HG03045 (cell line): Measurements from ENCODE around the gene RNF225.
"Not testable (repeated sequence)": the region's sequence is repeated elsewhere in the genome, so short reads cannot be mapped to it uniquely, and the experiment has no call there.

Source experiments
- ATAC-seq: cut with Tn5 transposase; IDR thresholded peaks from one replicate; pipeline ENCODE4 v1.9.1; 2021; ENCODE audit warnings: mild to moderate bottlenecking, moderate library complexity; ENCODE audit not compliant: unreplicated experiment

Gene RNF225

DNA sequence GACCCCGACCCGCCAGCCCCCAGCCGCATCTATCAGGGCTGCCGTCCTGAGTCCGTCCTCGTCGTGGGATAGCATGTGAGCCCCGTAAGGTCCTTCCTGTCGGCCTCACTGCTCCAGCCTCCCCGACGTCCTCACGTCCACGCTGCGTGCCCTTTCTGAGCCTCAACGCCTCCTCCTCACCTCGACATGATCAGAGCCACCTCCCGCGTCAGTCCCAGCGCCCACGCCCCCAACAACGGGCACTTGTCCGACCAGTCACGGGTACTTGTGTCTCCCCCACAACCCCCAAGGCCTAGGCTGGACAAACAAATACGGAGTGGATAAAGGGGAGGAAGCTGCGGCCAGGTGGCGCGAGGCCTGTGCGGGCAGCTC is 33.6 kb upstream of the RNF225 start:
- ATAC-seq, result peak; percentile 2

DNA sequence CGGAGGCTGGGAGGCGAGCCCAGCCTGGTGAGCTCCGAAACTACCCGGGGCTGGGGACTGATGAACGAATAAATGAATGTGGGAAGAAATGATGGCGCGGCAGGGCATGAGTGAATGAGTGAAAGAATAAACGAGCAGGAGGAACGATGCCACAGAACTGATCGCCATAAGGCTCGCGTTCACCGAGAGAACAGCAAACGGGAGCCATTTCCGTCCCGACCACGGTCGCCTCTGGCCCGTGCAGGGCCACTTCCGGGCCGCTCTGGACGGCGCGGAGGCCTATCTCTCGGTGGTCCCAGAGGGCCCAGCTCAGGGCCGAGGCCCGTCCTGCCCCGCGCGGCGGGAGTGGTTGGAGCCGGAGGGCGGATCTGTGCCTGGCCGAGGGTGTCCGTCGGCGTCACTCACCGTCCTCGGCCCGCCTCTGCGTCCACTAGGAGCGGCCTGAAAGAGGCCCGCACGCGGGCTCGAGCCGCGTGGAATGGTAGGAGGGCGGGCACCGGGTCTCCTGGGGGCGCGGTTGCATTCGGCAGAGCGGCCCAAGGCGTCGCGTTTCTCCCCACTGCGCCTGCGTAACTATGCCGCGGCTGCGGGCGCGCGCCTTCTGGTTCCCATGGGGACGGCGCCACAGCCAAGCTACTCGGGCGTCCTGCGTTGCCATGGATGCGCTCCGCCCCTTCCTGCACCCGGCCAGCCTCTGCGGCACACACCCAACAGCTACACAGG is 33.0 kb upstream of the RNF225 start, which contains the start of gene ZNF497:
TSS of gene ZNF497 (minus strand) at position 480 of the 723 bp plus-strand sequence. CDS start 5,116 bp downstream, outside the sequence.
- ATAC-seq, result peak; percentile 88

DNA sequence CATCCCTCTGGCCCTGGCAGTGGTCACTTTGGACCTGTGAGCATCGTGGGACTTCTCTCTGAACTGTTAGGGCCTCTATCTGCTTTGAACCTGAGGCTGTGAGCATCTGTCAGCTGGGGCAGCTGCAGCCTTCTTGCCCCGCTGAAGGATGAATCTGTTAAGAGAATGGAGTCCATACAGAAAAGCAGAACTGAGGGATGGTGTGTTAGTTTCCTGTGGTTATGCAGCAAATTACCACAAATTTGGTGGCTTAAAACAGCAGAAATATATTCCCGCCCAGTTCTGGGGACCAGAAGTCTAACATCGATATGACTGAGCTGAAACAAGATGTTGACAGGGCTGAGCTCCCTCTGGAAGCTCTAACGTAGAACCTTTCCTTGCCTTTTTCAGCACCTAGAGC is 31.3 kb upstream of the RNF225 start:
- no peak for ATAC-seq

DNA sequence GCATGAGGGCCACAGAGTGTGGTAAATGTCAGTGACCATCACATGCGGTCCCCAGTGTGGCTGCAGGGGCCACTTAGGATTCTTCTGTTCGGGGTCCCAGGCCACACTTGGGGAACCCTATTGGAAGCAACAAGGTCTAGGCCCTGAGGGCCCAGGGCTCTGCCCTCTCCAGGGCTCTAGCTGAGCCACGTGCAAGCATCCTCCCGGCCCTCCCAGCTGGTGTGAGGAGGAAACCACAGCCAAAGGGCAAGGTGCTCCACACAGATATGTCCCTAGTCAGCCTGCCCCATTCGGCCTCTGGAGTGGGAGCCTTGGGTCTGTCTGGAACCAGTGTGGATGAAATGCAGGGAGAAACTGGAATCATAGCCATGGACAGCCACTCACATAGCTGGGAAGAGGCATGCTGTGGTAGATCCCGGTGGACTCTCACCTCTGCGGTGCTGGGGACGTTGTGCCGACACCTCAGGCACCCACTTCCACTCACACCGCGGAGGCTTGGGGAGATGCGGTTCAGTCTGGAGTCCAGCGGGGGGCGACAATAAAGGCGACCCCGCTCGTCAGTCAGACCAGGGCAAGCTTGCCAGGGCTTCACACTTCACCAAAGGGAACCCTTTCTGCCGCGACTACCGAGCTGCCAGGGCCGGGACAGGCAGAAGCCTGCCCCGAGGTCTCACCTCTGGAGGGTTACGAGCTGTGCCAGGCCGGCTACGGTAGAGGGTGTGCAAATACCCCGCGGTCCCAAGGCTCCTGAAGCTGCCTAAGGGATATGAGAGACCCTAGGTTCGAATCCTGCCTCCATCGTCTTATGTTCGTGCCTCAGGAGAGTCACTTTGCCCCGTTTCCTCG is 28.6 kb upstream of the RNF225 start:
- ATAC-seq, result no peak

DNA sequence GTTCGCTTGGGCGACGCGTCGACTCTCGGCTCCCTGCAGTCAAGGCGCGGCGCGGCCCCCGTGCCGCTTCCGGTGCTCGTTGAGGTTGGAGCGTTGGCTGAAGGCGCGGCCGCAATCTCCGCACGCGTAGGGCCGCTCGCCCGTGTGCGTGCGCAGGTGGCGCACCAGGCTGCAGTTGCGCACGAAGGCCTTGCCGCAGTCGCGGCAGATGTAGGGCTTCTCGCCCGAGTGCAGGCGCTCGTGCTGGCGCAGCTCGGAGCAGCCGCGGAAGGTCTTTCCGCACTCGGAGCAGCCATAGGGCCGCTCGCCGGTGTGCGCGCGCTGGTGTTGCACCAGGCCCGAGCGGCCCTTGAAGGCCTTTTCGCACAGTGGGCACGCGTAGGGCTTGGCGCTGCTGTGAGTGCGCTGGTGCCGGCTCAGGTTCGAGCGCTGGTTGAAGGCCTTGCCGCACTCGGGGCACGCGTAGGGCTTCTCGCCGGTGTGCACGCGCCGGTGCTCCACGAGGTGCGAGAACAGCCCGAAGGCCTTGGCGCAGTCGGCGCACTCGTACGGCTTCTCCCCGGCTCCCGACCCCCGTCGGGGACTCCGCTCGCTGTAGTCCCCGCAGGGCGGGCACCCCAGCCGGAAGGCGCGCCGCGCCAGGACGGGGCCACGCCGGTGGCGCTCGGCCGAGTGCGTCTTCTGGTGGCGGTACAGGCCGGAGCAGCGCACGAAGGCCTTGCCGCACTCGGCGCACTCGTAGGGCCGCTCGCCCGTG is 27.6 kb upstream of the RNF225 start:
- no peak for ATAC-seq

DNA sequence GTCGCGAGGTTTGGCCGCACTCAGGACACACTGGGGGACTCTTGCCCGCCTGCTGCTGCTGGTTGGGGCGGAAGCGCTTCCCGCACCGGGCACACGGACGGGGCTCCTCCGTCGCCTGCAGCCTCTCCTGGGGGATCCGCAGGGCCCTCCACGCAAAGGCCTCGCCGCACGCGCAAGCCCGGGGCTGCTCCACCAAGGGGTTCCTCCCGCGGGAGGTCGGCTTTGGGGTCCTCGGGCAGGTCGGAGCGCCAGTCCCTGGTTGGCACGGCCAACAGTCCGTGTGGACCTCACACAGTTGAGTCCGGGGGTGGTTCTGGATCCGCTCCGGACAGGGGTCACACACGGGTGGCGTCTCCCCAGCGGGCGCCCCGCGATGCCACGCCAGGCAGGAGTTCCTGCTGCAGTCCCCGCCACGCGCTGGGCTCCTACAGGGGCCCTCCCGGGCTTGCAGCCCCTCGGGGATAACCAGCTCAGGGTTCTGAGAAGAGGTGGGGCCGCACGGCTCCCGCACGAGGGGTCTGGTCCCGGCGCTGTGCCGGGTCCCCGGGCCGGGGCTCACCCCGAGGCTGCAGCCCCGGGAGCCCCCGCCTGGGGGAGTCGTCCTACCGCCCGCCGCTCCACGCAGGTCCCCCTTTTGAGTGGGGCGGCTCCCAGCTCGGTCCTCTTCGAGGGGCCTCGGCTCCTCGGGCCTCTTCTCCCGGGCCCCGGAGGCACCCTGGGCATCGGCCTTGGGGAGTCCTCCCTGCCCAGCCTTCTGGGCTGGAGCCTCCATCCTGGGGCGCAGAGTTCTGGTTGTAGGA is 26.7 kb upstream of the RNF225 start:
- no peak for ATAC-seq

DNA sequence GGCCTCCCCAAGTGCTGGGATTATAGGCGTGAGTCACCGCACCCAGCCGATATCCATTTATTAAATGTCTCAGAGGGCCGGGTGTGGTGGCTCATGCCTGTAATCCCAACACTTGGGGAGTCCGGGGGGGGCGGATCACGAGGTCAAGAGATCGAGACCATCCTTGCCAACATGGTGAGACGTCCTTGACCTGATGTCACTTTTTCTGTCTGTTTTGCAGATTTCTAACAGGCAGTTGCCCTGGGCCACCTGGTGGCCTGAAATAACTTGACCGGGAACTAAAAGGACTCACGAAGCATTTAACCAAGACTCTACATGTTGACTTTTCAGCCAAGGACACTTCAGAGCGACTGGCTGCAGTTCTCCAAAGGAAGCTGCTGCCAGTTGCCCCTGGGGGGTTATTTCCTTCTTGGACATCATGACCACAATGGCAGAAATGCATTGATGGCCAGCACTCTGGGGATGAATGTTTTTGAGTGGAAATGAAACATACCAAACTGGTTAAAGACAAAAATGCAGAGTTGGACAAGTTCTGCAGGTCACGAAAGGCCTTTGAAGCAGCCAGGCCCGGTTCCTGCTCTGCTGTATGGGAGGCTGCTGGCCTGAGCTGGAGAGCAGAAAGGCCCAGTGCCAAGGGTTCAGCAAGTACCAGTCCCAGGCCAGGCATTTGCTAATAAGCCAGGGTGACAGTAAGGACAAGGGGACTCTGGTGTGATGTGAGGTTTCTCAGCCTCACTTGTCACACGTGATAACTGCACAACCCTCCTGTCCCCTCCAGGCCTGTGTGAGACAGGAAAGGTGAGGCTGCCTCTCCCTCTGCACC is 22.9 kb upstream of the RNF225 start:
- ATAC-seq, result no peak

DNA sequence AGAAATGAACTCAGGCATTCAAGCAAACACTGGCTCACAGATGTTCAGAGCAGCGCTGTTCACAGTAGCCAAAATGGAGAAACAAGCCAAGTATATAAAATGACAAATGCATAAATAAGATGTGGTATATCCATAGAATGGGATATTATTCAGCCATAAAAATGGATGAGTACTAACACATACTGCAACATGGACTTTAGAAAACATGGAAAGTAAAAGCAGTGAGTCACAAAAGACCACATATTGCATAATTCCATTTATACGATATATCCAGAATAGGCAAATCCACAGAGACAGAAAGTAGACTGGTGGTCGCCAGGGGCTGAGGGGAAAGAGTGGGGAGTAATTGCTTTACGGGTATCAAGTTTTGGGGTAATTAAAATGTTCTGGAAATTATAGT is 21.3 kb upstream of the RNF225 start:
- no peak for ATAC-seq

DNA sequence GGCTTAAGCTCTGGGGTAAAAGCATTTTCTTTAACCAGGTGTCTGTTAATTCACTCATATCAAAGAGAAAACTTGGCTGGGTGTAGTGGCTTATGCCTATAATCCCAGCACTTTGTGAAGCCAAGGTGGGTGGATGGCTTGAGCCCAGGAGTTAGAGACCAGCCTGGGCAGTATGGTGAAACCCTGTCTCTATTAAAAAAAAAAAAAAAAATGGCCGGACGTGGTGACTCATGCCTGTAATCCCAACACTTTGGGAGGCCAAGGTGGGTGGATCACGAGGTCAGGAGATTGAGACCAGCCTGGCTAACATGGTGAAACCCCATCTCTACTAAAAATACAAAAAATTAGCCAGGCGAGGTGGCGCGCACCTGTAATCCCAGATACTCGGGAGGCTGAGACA is 18.7 kb upstream of the RNF225 start:
- not testable (repeated sequence) for ATAC-seq

DNA sequence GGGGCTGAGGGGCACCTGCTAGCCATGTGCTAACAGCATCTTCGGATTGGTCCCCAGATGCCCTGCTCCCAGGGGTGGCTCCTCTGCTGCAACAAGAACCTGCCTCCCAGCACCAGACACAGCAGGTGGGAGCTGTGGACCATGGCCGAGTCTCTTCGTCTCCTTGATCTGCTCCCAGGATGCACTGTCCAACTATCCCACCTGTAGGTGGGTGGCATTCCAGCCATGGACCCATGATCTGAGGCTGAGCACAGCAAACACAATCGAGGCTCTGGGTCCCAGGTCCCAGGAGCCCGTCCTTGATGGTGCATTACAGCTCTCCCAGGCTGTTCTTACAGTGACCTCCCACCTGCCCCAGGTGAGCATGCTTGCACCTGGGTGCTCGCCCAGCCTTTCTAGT is 16.2 kb upstream of the RNF225 start:
- ATAC-seq, result no peak

DNA sequence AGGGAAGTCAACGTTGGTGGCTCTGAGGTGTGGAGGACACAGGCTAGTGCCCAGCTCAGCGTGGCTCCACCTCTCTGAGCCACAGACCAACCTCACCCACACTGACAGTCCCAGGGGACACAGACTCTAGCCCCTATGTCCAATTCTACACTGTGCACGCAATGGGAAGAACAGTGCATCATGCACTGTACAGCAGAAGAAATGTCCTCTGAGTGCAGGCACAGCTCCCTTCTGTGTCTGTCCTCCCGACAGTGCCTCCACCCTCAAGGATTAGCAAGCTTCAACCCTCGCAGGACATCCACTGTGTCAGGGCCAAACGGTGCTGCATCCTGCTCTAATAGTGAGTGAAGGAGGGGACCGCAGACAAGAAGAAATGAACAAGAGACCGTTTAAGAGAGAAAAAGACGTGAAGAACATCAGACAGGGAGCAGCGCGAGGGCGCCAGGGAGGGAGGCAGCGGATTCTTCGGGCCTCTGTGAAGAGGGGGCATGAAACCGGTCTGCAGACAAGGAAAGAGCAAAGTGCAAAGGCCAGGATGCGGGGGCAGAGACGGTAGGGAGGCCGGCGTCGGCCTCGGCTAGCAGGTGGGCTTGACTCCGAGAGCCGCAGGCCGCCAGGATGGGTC is 15.3 kb upstream of the RNF225 start:
- ATAC-seq, result no peak

DNA sequence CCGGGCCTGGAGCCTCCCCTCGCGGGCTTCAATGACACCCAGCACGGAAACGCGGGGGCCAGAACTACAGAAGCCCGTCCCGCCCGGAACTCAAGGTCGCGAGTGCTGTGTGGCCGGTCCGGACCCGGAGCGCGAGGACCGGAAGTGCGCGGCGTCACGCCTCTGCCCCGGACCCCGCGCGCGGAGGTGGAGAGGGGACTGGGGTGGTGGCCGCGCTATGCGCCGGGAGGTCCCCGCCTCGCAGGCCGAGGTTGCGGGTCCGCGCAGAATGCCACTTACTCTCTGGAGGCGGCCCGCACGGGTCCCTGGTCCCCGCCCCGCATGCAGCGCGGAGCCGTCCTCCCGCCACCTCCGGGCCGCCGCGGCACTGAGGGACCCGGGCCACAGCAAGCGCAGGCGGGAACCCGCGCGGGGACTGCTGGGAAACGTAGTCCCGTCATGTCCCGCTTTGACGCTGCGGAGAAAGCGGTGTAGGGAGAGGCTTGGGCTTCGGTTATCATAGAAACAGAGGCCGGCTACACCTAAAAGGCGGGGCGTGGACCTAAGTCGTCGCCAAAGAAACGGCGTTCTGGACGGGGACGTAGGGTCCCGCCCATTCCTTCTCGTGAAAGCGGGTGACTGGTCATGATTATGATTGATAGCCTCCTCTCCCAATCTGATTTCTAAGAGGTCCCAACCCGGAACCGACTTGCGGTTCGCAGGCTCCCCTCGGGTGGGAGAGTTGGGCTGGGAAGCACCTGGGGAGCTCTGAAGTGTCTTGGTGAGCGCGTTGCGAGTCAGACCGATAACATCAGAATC is 14.6 kb upstream of the RNF225 start, which contains the start of gene ZNF837:
TSS of gene ZNF837 (minus strand) at position 369 of the 798 bp plus-strand sequence. CDS start 11,698 bp downstream, outside the sequence.
- peak; percentile 78 for ATAC-seq

DNA sequence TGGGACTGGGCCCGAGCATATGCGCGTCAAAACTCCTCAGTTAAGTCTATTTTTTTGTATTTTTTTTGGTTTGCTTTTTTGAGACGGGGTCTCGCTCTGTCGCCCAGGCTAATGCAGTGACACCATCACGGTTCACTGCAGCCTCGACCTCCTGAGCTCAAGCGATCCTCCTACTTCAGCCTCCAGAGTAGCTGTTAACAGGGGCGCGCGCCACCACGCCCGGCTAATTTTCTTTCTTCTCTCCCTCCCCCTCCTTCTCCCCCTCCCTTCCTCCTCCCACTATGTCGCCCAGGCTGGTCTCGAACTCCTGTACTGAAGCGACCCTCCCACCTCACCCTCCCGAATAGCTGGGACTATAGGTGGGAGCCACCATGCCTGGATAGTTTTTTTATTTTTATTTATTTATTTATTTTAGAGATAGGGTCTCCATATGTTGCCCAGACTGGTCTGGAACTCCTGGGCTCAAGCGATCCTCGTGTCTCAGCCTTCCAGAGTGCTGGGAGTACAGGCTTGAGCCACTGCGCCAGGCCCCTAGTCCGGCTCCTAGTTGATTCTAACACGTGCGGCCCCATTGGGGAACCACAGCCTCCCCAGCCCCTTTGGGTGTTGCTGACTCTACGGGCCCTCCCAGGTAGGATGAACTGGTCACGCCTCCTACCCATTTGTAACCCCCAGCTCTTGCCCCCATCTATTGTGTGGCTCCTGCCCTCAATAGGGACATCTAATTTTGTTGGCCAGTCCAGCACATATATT is 13.8 kb upstream of the RNF225 start:
- no peak for ATAC-seq

DNA sequence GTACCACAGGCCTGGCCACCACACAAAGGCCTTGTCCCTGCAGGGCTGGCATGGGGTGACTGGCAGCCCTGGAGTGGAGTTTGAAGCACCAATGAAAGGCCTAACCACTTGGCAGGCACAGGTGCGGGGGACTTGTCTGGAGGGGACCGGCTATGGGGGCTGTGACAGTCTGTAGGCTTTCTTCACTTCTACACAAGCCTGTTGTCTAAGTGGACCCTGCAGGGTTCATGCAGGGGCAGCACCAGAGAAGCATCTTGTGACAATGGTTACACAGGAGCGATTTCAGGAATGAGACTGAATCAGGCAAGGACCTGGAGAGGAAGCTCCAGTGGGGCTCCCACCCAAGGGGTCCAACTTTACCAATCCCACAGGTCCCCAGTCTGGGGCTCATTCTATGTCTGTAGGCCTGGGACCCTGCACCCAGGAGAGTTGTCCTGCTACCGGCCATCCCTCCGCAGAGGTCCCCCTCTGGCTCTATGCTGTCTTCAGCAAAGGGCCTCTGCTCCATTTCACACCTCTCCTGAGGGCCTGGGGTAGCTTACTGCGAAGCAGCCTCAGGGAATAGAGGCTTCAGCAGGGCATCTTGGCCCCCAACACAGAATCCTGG is 12.4 kb upstream of the RNF225 start:
- ATAC-seq, result no peak

DNA sequence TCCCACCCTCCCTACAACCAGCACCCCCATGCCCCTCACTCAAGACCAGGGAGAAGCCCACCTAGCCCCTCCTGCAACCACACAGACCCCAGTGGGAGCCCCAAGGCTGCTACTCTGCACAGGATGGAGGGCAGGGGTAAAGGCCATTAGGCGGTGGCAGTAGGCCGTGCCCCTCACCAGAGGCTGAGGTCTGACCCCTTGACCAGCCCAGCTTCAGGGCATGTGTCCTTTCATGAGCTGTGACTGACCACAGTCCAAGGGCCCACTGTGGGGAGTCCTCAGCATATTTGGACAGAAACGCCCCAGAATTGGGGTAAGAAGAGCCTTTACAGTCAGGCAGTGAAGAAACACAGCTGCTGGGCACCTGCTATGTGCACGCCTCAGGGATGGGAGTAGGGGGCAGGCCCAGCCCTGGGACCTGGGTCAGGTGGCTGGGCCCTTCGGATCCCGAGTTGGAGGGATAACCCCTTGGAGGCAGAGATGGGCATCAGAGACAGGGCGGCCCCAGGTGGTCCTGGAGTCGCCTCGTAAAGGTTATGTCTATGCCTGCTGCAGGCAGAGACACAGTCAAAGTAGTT is 10.1 kb upstream of the RNF225 start:
- no peak for ATAC-seq

DNA sequence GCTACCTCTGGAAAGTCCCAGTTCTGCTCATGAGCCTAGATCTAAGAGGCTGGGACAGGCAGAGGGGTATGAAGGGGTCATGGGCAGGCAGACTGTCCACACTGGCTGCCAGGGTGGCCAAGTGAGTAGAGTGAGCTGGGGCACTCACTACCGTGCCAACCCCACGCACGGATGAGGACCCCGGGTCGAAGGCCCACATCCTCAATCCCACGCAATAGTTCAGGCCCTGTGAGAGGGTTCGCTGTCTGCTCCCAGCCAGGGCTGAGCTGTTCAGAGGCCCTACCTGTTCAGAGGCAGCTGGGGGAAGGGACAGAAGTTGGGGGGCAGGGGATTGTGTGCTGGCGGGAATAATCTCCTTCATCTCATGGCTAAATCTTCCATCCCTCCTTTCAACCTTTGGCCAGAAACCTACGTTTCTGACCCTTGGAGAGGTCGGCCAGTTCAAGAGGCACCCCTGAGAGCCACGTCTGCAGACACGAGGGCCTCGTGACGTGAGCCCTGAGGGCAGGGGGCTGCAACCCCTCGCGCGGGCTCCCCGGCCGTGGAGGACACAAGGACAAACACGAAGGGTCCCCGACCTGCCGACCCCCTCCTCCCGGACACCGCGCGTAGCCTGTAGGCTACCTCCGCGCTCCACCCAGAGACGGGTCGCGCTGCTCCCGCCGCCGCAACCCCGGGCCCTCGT is 9.4 kb upstream of the RNF225 start:
- peak; percentile 16 for ATAC-seq
